CD4-positive, alpha-beta T cell treated with Interleukin-4 for 4 hours (primary cell): ENCODE measurements around the gene ASGR1.
A peak's percentile ranks its signal among the peaks of the same experiment; 100 is the strongest.
"Not testable (repeated sequence)": the region's sequence is repeated elsewhere in the genome, so short reads cannot be mapped to it uniquely, and the experiment has no call there.

Source experiments
- DNase-seq: peaks from one replicate; pipeline ENCODE4 v3.0.0-alpha.2; 2020

ASGR1 gene

GRCh38 chr17:7184647-7185046 is 5.5 kb upstream of the ASGR1 start:
- no peak for DNase-seq

- no peak for DNase-seq
Observed at GRCh38 chr17:7184091-7184488, 4.9 kb upstream of the ASGR1 start.

GRCh38 chr17:7183433-7184090 is 4.4 kb upstream of the ASGR1 start:
- no peak for DNase-seq

GRCh38 chr17:7182101-7182500 is 2.9 kb upstream of the ASGR1 start:
- DNase-seq = not testable (repeated sequence)

DNA sequence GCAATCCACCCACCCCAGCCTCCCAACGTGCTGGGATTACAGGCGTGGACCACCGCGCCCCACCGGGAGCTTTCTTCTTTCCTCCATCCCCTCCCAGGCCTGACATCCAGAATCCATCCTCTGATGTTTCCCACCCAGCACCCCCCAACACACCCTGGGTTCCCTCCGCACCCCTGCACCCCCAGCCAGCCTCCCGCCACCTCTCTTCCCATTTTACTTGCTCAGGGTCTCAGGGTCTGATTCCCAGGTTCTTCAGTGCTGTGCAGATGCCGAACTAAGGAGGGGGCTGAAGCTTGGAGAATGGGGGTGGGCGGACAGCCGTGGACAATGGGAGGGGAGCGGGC is 225 bp downstream of the ASGR1 start:
- DNase-seq = no peak

GRCh38 chr17:7177954-7178477 is 1.2 kb downstream of the ASGR1 start:
- DNase-seq = no peak

DNA sequence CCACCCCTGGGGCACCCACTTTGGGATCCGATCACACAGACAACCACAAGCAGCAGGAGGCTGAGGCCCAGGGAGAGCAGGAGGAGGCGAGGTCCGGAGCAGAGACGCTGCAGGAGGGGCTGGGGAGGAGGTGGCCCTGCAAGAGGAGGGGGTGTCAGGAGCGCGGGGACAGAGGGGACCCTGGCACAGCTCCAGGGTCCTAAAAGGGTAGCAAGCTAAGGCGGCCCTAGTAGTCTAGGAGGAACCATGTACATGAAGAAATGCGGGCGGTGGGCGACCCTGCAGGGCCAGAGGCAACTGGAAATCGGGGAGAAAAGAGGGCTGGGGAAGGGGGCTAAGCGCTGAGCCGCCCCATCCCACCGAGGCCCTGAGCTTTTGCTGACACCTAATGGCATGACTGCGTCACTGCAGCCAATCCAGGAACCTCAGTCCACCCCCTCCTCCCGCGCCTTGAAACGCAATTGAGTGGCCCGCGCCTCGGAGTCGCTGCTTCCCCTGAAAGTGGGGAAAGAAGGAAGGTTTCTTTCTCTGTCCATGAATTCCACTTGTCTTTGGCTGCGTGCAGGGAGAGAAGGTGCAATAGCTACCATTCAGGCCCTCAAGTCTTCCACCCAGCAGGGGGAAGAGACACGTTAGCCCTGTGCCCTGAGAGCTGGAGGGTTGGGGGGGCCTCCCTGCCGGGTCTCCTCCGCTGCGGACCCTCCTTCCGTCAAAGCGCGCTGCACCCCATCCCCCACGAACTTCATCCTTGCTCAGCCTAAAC is 1.8 kb downstream of the ASGR1 start:
- peak; percentile 58 for DNase-seq

DNA sequence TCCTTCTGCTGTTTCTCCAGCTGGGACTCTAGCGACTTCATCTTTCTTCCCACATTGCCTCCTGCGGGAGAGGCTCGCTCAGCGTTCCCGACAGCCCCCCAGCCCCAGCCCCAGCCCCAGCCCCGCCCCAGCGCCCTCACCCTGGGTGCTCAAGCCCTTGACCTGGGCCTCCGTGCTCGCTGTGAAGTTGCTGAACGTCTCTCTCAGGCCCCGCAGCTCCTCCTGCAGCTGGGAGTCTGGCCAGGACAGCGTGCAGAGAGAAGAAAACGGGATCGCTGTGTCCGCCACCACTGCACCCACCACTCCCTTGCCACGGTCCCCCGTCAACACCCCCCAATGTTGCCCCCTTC is 2.4 kb downstream of the ASGR1 start:
- no peak for DNase-seq

DNA sequence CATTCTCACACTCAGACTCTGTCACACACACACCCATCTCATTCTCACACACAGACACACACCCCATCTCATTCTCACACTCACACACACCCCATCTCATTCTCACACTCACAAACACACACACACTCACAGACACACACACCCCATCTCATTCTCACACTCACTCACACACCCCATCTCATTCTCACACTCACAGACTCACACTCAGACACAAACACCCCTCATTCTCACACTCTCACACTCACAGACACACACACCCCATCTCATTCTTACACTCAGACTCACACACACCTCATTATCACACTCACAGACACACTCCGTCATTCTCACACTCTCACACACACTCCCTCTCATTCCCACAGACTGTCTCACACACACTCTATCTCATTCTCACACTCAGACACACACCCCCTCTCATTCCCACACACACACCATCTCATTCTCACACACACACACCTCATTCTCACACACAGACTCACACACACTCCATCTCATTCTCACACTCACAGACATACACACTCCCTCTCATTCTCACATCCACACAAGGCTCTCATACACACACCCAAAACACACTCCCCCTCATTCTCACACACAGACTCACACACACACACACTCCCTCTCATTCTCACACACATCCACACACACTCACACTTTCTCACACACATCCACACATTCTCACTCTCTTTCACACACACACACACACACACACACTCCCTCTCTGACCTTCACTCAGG is 2.9 kb downstream of the ASGR1 start:
- no peak for DNase-seq

- DNase-seq = no peak
Observed at GRCh38 chr17:7175330-7175733, 3.8 kb downstream of the ASGR1 start.

GRCh38 chr17:7174603-7175326 is 4.4 kb downstream of the ASGR1 start:
- no peak for DNase-seq

DNA sequence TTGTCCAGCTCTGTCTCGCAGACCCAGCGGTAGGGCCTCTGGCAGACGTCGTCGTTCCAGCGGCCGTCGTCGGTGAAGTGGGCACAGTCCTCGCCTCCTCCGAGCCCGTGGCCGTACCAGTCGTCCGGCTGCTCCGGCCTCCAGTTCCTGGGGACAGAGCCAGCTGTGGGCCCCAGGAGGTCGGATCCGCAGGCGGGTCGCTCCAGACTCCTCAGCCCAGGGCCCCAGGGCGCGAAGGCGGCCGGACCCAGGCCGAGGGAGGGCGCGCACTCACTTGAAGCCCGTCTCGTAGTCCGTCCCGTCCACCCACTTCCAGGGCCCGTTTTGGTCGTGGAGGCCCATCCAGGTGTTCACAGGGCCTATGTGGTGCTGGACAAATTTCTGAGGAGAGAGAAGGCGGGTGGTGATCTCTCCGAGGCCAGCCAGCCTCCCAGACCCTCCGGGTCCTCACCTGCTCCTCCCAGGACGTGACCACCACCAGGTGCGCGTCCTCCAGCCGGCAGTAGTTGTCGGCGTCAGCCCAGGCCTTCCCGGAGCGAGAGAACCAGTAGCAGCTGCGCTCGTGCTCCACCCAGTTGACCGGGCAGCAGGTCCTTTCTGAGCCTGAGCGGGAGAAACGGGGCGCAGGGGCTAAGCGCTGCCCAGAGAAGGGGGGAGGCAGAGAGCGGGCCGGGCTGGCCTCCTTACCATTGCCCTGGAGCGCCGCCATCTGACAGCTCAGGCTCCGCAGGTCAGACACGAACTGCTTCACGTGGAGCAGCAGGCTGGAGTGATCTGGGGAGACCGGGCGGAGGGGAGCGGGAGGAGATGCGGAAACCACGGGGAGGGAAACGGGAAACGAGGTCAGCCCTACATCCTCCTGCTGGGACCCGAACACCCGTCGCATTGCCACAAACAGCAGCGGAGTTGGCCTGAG is 5.2 kb downstream of the ASGR1 start:
- DNase-seq = peak; percentile 29

DNA sequence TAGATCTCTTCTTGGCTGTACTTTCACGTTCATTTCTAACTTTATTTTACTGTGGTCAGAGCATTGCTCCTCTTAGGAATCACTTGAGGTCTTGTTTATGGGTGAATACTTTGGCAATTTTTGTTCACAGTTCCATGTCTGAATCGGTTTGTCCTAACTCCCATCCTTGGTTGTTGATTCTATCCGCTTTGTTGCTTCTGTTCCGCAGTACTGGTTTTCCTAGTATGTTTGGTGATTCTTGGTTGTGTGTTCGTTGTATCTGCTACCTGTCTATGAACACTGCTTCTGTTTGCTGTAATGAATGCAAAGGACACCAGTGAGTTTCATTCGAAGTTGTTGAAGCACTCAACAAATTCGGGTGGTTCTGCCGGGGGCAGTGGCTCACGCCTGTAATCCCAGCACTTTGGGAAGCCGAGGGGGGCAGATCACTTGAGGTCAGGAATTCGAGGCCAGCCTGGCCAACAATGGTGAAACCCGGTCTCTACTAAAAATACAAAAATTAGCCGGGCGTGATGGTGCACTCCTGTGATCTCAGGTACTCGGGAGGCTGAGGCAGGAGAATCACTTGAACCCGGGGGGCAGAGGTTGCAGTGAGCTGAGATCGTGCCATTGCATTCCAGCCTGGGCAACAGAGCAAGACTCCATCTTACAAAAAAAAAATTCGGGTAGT is 6.5 kb downstream of the ASGR1 start:
- DNase-seq = not testable (repeated sequence)

DNA sequence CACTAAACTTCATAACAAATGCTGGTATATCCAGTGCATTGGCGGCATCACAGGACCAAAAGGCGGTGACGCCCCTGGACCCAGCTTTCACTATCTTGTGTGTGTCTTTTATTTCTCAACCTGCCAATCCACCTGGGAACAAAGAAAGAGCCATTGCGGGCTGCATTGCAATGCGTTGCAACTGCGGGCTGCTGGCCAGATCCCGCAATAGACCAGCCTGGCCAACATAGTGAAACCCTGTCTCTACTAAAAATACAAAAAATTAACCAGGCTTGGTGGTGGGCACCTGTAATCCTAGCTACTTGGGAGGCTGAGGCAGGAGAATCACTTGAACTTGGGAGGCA is 9.6 kb downstream of the ASGR1 start:
- DNase-seq = not testable (repeated sequence)

- DNase-seq = not testable (repeated sequence)
Observed at GRCh38 chr17:7168841-7169564, 10.2 kb downstream of the ASGR1 start.

- DNase-seq = no peak
Observed at GRCh38 chr17:7167832-7168231, 11.3 kb downstream of the ASGR1 start.

- DNase-seq = no peak
Observed at GRCh38 chr17:7166873-7167272, 12.3 kb downstream of the ASGR1 start.

GRCh38 chr17:7159571-7159970 is 19.6 kb downstream of the ASGR1 start:
- DNase-seq = not testable (repeated sequence)

- DNase-seq = not testable (repeated sequence)
Observed at GRCh38 chr17:7158424-7158823, 20.7 kb downstream of the ASGR1 start.

- DNase-seq = no peak
Observed at GRCh38 chr17:7156342-7156940, 22.7 kb downstream of the ASGR1 start.
